Hepatocyte (in vitro differentiated cells): Measurements from ENCODE around the gene COL13A1.

Experiments used
- EZH2 ChIP-seq: fragments of 200-600 bp; sonication (generic); IDR thresholded peaks from 2 replicates; pipeline ENCODE4 v1.6.1; 2016; ENCODE audit warnings: antibody characterized with exemption, mild to moderate bottlenecking, borderline replicate concordance
- EZH2phosphoT487 ChIP-seq: fragments of 200-600 bp; sonication (generic); IDR thresholded peaks from one replicate; pipeline ENCODE4 v1.6.1; 2018; ENCODE audit warnings: antibody characterized with exemption, mild to moderate bottlenecking, low read depth, moderate library complexity; ENCODE audit not compliant: unreplicated experiment, severe bottlenecking
- TF ChIP-seq, protein P1 (sequence below): fragments of 200-600 bp; sonication (generic); IDR thresholded peaks from 2 replicates; pipeline ENCODE4 v1.5.1; 2016; ENCODE audit warnings: antibody characterized with exemption, mild to moderate bottlenecking; ENCODE audit not compliant: poor library complexity

DNA sequence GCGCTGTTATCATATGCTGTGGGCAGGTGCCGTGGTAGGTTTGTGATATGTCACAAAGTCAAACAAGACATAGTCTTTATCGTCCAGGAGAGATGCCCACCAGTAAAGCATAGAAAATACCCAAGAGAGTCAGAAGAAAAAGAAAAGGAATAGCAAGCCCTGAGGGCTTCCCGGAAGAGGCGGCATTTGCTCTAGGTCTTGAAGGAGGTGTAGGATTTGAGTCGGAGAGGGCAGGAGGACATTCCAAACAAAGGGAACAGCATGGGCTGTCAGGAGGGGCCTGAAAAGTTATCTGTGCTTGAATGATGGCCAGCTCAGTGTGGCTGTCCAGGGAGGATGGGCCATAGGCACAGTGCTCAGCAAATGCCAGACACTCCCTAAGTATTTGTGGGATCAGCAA, 42.2 kb downstream of the COL13A1 start:
- TF ChIP-seq EZH2 (no peak), EZH2phosphoT487 (no peak)
- TF ChIP-seq, protein P1, sequence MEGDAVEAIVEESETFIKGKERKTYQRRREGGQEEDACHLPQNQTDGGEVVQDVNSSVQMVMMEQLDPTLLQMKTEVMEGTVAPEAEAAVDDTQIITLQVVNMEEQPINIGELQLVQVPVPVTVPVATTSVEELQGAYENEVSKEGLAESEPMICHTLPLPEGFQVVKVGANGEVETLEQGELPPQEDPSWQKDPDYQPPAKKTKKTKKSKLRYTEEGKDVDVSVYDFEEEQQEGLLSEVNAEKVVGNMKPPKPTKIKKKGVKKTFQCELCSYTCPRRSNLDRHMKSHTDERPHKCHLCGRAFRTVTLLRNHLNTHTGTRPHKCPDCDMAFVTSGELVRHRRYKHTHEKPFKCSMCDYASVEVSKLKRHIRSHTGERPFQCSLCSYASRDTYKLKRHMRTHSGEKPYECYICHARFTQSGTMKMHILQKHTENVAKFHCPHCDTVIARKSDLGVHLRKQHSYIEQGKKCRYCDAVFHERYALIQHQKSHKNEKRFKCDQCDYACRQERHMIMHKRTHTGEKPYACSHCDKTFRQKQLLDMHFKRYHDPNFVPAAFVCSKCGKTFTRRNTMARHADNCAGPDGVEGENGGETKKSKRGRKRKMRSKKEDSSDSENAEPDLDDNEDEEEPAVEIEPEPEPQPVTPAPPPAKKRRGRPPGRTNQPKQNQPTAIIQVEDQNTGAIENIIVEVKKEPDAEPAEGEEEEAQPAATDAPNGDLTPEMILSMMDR = no peak
